GM06990 (cell line): Measurements from ENCODE around the gene ATG5.
A peak's percentile ranks its signal among the peaks of the same experiment; 100 is the strongest.

Source experiments
- DNase-seq: peaks from one replicate; pipeline ENCODE4 v3.0.0-alpha.2; 2011; ENCODE audit not compliant: insufficient read length; ENCODE audit errors: extremely low read depth
- H3K27me3 ChIP-seq: replicated peaks from 2 replicates; pipeline ENCODE4 v1.6.0; 2011; ENCODE audit warnings: low read length; ENCODE audit not compliant: control insufficient read depth, insufficient read depth
- H3K36me3 ChIP-seq: 2 replicates; pipeline ENCODE4 v1.5.1; 2011; ENCODE audit warnings: low read length; ENCODE audit not compliant: control insufficient read depth, insufficient read depth
- H3K4me3 ChIP-seq: replicated peaks from 2 replicates; pipeline ENCODE4 v1.5.1; 2011; ENCODE audit warnings: low read depth, mild to moderate bottlenecking, control low read depth, low read length
- CTCF ChIP-seq: IDR thresholded peaks from 2 replicates; pipeline ENCODE4 v1.5.1; 2011; ENCODE audit warnings: low read length, control low read depth, mild to moderate bottlenecking, inconsistent platforms; ENCODE audit not compliant: insufficient read depth, poor library complexity, severe bottlenecking

ATG5 gene

GRCh38 chr6:106308985-106309384 is 16.6 kb downstream of the ATG5 start:
- no peaks in the 10 kb centered on the region for H3K27me3 ChIP-seq
- DNase-seq, result no peak

GRCh38 chr6:106305740-106306139 is 19.8 kb downstream of the ATG5 start:
- Histone ChIP-seq H3K27me3 (no peaks in the 10 kb centered on the region), H3K36me3 (no peaks in the 10 kb centered on the region), H3K4me3 (no peak overlapping the region)
- no peak for DNase-seq
- TF ChIP-seq CTCF, result no peak

More at GRCh38 chr6:106308985-106309384, 16.6 kb downstream of the ATG5 start:
- no peak overlapping the region for H3K4me3 ChIP-seq
- H3K36me3 ChIP-seq, result no peaks in the 10 kb centered on the region
- TF ChIP-seq CTCF, result no peak

- peak; percentile 45 for TF ChIP-seq CTCF
- no peaks in the 10 kb centered on the region for H3K27me3 ChIP-seq
- H3K4me3 ChIP-seq, result no peak overlapping the region
- DNase-seq, result no peak
- no peaks in the 10 kb centered on the region for H3K36me3 ChIP-seq
These were observed 24.6 kb downstream of the ATG5 start for GRCh38 chr6:106300944-106301343.

- no peaks in the 10 kb centered on the region for H3K36me3 ChIP-seq
- H3K4me3 ChIP-seq, result no peak overlapping the region
- no peaks in the 10 kb centered on the region for H3K27me3 ChIP-seq
- no peak for TF ChIP-seq CTCF
- no peak for DNase-seq
These were observed 25.4 kb downstream of the ATG5 start for GRCh38 chr6:106300020-106300780.

- no peak for DNase-seq
- Histone ChIP-seq H3K4me3 (no peak overlapping the region), H3K27me3 (no peaks in the 10 kb centered on the region), H3K36me3 (no peaks in the 10 kb centered on the region; the same call in 1 of the 2 replicates)
- TF ChIP-seq CTCF, result no peak
These were observed 32.4 kb downstream of the ATG5 start for GRCh38 chr6:106293116-106293515.

- Histone ChIP-seq H3K27me3 (no peaks in the 10 kb centered on the region), H3K4me3 (no peak overlapping the region), H3K36me3 (no peaks in the 10 kb centered on the region; the same call in 1 of the 2 replicates)
- TF ChIP-seq CTCF, result no peak
- no peak for DNase-seq
These were observed 34.6 kb downstream of the ATG5 start for GRCh38 chr6:106290954-106291353.
